Measurements from ENCODE around the gene PSD4. TPM values are rescaled to one million over a fixed set of nuclear protein-coding genes. Genes with fewer than 3 reads are reported as not detected.
"Not testable (repeated sequence)": the region's sequence is repeated elsewhere in the genome, so short reads cannot be mapped to it uniquely, and the experiment has no call there.

The PSD4 gene
- total RNA-seq, 1 donor from 2014 or later = 38.8 TPM

- TF ChIP-seq CTCF (conservative IDR thresholded peaks at IDR 0.05) = no peak
- Mint-ChIP-seq H3K27me3 (no peaks in the 10 kb centered on the region), H3K27ac (no peak overlapping the region), H3K9me3 (no peaks in the 10 kb centered on the region), H3K4me3 (no peak overlapping the region), H3K36me3 (no peaks in the 10 kb centered on the region), H3K4me1 (ENCODE audit: unreplicated experiment) (peaks cover 20% of the 10 kb centered on the region)
- DNase-seq (ENCODE audit: extremely low spot score, unreplicated experiment) = no peak
Measured at GRCh38 chr2:113232740-113233139, 59.0 kb downstream of the PSD4 start.

DNA sequence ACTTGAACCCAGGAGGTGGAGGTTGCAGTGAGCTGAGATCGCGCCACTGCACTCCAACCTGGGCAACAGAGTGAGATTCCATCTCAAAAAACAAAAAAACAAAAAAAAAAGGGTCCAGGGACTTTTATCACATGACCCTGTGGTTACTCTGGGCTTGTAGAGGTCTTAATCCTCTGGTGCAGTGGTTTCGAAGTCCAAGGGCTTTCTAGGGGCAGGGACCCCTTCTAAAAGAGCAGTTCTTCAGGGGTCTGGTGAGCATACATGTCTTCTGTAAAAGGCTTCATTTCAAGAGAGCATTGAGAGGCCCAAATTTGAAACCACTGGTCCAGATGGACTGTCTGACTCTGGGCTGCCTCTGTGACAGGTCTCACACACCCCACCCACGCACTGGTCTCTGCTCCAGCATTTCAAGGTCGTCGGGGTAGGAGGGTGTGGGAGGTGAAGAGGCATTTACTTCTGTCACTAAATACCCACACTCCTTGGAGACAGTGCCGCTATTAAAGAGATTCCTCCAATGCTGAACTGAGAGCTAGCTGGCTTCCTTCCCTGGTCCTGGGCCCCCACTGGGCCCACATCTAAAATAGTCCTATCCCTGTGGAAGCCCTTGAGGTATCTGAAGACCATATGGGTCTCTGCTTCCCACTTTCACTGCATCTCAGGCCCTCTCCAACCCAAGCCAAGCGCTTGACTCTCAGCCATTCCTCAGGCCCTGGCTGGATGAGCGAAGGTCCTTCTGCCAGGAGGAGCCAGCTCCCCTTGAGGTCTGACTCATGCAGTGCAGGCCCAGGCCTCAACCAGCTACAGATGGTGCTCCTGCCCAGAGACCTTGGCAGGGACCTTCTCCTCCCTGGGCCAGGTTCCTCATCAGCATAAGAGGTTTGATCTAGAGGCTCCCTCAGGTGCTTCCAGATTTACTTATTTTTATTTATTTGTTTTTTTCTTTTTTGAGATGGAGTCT lies 60.1 kb downstream of the PSD4 start:
- Mint-ChIP-seq H3K36me3 (no peaks in the 10 kb centered on the region), H3K4me1 (ENCODE audit: unreplicated experiment) (peaks cover 9% of the 10 kb centered on the region), H3K27ac (no peak overlapping the region), H3K9me3 (no peaks in the 10 kb centered on the region), H3K4me3 (no peak overlapping the region), H3K27me3 (no peaks in the 10 kb centered on the region)
- TF ChIP-seq CTCF (conservative IDR thresholded peaks at IDR 0.05) = no peak
- DNase-seq (ENCODE audit: extremely low spot score, unreplicated experiment) = no peak

DNA sequence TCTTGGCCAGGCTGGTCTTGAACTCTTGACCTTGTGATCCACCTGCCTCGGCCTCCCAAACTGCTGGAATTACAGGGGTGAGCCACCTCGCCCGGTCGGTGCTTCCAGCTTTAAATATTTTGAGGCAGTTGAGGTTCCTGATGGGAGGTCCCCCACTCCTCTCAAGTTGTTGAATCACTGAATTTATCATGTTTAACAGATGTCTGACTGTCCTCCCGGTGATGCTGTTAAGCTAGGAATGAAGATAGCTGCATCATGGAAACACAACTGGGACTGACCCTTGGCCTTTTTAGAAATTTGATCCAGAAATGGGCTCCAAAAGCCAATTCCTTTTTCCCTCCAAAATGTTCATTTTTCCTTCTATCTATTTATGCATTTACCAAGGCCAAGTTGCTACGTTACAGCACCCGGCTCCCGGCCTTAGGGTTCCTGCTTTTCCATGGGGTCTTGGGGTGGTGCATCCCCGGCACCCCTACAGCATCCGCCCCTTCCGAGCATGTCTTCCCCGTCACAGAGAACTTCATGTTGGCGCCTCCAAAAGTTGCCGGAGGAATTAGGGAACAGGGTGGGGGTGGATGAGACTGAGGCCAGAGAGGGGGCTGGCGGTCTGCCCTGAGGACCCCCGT lies 61.1 kb downstream of the PSD4 start:
- H3K27me3 Mint-ChIP-seq = no peaks in the 10 kb centered on the region
- TF ChIP-seq CTCF (conservative IDR thresholded peaks at IDR 0.05) = no peak
- H3K4me1 Mint-ChIP-seq (ENCODE audit: unreplicated experiment) = no peaks in the 10 kb centered on the region
- no peak for DNase-seq (ENCODE audit: extremely low spot score, unreplicated experiment)
- H3K36me3 Mint-ChIP-seq = no peaks in the 10 kb centered on the region
- no peaks in the 10 kb centered on the region for H3K9me3 Mint-ChIP-seq
- no peak overlapping the region for H3K27ac Mint-ChIP-seq
- H3K4me3 Mint-ChIP-seq = no peak overlapping the region

DNA sequence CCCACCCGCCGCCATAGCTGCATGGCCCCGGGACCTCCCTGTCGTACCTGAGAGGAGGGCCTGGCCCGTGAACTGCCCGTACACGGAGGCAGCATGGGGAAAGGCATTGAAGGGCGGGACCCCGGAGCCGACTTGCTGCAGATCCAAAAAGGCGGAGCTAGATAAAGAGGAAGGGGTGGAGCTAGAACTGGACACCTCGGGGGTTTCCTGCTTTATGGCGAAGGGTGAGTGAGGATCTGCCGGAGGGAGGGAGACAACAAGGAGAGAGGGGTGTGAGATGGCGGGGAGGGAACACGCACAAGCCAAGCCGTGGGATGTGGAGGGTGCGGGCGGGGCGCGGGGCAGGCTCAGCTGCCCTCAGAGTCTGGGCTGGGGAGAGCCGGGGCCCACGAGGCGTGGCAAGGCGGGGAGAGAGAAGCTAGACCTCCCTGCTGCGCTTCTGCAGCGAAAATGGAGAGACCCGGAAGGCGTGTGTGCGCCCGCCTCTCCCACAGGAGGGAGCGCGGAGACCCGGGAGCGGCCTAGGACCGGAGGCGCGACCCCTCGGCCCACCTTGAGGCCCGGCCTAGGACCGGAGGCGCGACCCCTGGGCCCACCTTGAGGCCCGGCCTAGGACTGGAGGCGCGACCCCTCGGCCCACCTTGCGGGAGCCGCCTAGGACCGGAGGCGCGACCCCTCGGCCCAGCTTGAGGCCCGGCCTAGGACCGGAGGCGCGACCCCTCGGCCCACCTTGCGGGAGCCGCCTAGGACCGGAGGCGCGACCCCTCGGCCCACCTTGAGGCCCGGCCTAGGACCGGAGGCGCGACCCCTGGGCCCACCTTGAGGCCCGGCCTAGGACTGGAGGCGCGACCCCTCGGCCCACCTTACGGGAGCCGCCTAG lies 61.8 kb downstream of the PSD4 start:
- not testable (repeated sequence) for H3K27me3 Mint-ChIP-seq; H3K27ac Mint-ChIP-seq; H3K4me3 Mint-ChIP-seq; H3K9me3 Mint-ChIP-seq; DNase-seq (ENCODE audit: extremely low spot score, unreplicated experiment); H3K36me3 Mint-ChIP-seq; H3K4me1 Mint-ChIP-seq (ENCODE audit: unreplicated experiment)

DNA sequence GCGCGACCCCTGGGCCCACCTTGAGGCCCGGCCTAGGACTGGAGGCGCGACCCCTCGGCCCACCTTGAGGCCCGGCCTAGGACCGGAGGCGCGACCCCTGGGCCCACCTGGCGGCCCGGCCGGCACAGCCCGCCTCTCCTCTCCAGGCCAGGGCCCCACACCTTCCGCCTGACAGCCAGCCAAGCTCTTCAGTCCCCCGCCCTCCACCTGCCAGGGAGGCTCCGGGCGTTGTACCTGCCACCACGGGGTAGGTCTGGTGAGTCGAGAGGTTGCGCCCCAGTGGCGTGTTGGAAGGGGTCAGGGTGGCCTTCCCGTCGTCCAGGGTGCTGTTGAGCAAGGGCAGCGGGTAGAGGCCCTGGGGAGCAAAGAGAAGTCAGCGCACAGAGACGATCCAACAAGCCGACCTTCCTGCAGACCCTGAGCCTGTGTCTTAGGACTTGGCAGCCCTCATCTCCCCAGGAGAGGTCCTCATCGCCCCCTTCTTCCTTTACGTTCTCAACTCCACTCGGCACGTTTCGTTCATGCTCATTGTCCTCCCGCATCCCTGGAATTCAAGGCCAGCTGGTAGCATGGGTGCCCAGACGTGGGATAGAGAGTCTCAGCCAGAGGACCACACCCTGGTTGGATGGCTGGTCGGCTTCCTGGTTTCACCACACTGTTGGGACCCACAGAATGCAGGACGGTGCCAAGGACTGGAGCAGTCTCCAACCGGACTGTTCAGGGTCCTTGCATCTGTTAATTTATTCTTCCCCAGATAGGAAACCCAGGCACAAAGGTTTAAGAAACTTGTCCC lies 62.8 kb downstream of the PSD4 start:
- no peak for TF ChIP-seq CTCF (conservative IDR thresholded peaks at IDR 0.05)
- H3K4me1 Mint-ChIP-seq (ENCODE audit: unreplicated experiment) = peaks cover 10% of the 10 kb centered on the region
- H3K4me3 Mint-ChIP-seq = no peak overlapping the region
- peaks cover 5% of the 10 kb centered on the region for H3K36me3 Mint-ChIP-seq
- peaks cover 8% of the 10 kb centered on the region for H3K27me3 Mint-ChIP-seq
- DNase-seq (ENCODE audit: extremely low spot score, unreplicated experiment) = no peak
- H3K9me3 Mint-ChIP-seq = no peaks in the 10 kb centered on the region
- H3K27ac Mint-ChIP-seq = no peak overlapping the region

Measured in type B pancreatic cell (in vitro differentiated cells).